ENCODE measurements around the gene RPS2.
"Not testable (repeated sequence)": the region's sequence is repeated elsewhere in the genome, so short reads cannot be mapped to it uniquely, and the experiment has no call there.

Gene RPS2

DNA sequence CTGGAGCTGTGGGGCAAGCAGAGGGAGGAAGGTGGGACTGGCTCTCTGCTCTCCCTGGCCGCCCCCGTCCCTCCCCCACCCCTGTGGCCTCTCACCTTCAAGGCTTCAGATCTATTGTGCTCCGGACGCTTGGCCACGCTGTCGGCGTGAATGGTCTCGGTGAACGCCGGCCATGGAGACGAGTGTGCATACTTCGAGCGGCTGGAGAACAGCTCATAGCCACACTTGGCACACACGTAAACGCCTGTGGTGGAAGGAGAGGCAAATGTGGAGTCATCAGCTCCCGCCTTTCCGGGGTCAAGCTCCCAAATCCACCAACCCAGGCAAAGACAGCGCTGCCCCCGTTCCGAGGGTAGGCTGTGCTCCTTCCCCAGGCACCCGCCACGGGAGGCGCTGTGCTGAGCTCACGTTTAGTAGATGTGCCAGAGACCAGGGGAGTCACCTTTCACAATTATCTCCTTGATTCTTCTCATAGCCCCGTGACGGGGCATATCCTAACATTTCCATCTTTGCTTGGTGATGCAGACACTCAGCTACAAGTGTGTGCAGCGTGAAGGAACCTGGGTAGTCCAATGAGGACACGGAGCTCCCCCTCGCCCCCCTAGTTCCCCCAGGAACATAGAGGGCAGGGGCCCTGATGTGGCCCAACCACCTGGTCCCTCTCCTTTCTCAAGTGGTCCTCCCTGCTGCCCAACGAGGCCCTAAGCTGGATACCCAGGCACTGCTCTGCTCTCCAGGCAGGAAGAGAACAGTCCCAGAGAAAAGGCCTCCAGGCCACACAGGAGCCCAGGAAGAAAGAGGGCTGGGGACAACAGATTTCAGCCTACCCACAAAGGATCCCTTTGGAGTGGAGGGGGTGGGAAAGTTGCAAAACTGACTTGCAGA, 23.2 kb downstream of the RPS2 start:
- DNase-seq, result no peak

DNA sequence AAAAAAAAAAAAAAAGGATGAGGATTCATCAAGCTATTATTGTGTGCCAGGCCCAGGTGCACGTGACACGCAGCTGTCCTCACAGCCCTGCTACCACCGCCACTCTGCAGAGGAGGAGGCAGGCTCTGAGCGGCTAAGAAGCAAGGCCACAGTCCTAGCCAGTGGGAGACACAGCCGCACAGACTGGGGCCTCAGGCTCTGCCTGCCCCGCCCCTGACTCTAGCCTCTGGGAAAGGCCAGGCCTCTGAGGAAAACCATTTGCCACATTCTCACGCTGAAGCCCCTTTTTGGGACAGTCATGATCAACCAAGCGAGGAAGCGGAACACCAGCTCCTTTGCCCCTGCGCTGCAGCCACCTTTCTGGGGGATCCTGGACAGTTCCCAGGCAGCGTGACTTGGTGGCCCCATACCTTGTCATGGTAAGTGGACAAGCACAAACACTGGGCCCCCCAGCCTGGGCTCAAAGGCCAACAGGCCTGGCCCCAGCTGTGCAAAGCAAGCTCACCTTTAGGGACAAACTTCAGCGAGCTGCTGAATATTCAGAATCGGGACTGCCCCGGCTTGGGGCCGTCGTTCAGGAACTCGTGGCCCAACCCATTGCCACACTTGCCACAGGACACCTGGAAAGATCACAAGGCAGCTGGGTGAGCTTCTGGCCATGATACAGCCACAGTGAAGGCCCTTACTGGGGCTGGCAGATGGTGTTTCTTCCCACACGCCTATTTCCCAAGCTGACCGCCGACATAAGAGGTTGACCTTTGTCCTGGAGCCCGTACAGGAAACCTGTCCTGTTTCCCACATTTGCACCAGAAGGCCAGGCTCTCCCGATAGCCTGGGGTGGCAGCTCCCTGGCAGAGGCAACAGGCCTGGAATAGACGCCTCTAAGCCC, 24.1 kb downstream of the RPS2 start:
- DNase-seq, result no peak

DNA sequence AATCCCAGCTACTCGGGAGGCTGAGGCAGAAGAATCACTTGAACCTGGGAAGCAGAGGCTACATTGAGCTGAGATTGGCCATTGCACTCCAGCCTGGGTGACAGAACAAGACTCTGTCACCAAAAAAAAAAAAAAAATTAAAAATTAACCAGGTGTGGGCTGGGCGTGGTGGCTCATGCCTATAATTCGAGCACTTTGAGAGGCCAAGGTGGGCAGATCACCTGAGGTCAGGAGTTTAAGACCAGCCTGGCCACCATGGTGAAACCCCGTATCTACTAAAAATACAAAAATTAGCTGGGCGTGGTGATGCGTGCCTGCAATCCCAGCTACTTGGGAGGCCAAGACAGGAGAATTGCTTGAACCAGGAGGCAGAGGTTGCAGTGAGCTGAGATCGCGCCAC, 24.8 kb downstream of the RPS2 start:
- DNase-seq, result not testable (repeated sequence)

DNA sequence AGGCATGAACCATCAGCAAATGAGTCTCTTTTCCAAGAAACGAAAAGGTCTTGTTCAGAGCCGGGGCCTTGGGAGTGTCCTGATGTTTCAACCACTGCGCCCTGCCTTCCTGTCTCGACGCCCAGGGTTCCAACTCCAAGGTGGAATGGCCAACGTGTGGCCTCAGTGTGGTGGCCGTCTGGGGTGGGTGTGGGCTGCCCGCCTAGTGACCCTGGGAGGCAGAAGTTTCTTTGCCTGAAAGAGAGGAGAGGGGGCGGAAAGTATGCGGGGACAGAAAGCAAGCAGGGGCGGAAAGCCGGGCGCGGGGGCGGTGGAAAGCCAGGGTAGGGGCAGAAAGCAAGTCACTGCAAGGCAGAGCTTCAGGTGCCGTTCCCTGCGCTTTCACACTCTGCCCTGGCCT, 25.7 kb downstream of the RPS2 start:
- no peak for DNase-seq

DNA sequence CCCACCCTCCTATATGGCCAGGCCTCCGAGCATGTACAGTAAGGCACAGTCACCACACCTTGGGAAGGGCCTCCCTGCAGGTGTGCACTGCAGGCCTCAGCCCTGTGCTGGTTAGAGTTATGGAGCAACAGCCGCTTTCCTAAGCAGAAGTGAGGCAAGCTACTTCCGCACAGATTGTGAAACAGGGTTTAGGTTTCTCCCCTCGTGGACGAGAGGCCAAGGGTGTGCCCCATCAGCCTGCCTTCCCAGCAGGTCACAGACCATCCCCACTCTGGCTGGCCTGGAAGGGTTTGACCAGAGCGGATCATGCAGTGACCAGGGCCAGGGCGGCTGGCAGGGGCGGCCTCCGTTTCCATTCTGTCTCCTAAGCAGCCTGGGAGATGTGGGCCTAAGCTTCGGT, 26.3 kb downstream of the RPS2 start:
- DNase-seq, result no peak

DNA sequence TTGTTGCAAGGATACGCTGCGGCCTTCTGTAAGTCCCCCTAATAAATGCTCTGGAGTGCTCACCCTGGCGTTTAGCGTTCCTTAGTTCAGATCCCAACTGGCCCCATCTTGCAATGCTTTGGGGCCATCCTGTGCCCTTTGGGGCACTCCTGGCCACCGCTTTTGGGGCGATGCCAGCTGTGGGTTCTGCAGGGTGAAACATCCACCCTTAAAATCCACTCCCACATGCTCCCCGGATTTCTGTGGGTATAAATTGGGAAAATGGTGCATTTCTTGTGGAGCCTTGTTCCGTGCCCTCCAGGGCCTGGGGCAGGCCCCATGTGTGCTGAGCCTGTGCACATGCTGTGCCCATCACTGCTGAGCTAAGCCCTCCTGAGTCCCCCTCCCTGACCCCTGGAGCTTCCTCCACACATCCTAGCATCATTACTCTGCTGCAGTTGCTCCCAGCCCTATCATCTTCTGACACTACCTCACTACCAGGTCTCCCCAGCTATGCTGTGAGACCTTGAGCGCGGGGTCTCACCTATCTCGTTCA, 27.6 kb downstream of the RPS2 start:
- no peak for DNase-seq

DNA sequence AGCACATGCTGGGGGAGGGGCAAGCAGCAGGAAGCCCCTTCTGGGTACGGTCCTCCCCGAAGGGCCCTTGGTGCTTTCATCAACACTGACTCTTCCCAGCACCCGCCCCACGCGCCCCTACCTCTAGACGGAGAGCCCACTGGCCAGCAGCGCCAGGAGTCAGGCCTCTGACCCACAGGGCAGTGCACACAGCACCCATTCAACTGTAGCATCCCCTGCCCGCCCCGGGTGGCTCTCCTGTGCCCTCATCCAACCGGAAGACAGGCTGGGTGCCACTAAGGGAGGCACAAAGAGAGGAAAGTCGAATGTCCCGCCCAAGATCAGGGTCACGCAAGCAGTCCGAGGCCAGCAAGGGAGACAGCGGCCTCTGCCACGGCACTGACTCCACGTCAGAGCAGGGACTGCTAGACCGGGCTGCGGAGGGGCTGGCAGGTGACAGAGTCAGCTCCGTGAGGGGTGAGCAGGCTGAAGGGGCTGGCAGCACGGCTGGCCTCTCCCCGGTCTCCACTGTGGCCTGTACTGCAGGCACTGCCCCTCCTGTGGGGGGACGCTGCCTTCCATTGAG, 31.4 kb downstream of the RPS2 start:
- DNase-seq, result no peak

DNA sequence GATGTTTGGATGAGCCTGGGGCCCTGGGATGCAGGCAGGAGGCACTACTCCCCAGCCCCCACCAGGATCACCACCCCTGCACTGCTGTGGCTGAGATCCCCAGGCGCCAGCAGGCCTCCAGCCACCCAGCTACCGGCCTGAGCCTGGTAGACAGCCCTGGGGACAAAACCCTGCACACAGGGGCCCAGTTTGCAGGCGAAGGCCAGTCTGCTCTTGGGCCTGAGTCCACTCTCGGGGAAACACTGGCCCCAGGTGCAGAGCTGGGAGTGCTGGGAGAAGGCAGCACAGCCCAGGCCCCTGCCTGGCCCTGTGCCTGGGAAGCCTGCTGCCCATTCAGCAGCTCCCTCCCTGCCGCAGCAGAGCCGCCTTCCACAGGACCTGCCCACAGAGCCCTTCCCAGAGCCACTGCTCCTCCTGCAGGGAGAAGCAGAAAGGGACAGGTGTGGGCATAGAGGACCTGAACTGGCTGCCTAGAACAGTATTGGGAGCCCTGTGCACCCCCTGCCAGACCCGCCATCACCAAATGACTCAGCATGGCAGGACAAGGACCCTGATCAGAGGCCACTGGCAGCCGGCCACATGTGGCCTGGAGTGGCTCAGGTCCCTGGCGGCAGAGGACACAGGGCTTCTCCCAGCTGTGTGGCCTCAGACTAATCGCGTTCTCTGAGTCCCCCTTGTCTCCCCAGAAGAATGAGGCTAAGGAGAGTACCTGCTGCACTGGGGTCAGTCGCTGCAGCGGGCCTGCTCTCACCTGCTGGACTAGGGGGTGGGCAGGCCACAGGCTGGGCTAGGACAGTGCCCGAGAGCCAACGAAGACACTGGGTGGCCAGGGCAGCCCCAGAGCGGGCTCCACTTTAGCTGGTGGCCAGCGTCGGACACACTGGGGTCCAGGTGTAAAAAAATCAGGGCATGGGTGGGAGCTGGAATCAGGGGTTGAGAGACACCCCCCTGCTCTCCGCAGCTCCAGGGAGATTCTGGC, 32.3 kb downstream of the RPS2 start:
- peak; percentile 58 for DNase-seq

DNA sequence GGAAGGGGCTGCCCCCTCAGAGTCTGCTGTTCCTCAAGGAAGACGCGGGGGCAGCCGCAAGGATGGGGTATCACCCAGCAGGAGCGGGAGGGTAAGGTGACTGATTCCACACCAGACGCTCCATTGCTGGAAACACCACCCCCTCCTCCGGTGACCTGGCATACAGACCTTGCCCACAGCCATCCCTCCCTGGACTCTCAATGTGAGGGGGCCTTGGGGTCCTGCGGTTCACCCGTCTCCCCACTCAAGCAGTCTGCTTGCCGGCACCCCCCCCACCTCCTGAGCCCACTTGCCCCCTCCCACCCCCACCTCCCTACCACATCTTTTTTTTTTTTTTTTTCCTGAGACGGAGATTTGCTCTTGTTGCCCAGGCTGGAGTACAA, 34.3 kb downstream of the RPS2 start:
- no peak for DNase-seq

DNA sequence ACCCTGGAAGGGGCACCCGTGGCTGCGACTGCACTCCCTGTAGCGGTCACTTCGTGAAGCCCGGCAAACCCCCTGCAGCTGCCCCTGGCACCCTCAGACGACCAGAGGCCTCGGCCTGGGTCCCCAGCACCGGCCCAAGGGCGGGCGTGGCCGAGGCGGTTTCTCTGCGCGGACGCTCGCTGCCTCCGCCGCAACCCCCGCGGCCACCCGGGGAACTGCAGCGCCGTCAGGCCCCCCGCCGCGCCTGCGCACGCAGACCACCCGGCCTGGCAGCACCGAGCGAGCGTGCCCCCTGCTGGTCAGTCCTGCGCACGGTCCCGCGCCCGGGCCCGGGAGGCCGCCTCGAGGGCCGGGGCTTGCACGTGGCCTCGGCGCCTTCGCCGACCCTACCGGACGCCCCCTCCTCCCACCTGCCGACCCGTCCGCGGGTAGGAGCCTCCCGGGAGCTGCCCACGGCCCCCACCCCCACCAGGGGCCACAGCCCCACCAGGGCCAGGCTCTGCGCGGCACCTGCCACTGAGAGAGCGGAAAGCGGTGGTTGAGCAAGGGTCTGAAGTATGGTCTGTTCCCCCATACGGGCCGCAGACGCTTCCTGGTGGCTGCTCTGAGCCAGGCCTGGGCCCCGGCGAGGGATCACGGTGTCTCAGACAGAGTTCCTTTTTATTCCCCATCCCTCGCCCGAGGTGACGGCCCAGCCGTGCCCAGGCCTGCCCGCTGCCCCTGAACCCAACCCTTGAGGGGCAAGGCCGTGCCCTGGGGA, 34.9 kb downstream of the RPS2 start:
- DNase-seq, result peak; percentile 58

DNA sequence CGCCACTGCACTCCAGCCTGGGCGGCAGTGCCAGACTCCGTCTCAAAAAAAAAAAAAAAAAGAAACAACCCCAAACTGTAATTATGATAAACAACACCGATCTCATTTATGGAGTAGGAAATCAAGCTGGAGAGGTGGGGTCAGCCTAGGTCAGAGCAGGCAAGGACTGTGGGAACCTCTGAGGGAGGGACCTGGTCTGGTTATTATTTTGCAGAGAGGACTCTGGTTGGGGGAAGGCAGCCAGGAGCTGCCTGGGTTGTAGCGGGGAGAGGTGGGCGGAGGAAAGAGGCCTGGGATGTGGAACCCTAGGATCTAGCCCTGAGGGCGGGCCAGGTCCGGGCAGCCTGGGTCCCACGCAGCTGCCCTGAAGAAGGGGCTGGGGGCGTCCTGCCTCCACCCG, 35.5 kb downstream of the RPS2 start:
- no peak for DNase-seq

DNA sequence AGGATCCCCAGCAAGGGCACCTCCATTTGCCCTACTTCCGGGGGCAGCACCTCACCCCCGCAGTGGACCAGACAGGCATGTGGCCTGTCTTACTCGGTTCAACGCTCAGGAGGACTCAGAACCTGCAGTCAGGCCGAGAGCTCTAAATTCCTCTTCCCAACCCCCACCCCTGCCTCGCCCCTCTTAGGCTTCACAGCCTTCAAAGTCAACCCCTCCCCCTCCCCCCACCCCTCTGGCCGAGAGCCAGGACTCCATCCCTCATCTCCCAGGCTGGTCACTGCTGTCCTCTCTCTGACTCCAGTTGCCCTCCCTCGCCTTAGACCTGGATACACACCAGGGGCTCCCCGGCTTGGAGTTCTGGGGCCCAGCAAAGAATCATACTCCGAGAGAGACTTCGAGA, 38.4 kb downstream of the RPS2 start:
- no peak for DNase-seq

DNA sequence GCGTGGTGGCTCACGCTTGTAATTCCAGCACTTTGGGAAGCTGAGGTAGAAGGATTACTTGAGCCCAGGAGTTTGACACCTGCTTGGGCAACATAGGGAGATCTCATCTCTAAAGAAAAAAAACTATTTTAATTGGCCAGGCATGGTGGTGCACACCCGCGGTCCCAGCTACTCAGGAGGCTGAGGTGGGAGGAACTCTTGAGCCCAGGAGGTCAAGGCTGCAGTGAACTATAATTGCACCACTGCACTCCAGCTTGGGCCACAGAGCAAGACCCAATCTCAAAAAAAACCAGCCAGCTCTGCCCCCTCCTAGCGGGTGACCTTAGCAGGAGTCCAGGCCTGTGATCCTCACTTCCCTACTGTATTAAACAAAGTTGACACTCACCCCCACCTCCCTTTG, 40.5 kb downstream of the RPS2 start:
- no peak for DNase-seq

DNA sequence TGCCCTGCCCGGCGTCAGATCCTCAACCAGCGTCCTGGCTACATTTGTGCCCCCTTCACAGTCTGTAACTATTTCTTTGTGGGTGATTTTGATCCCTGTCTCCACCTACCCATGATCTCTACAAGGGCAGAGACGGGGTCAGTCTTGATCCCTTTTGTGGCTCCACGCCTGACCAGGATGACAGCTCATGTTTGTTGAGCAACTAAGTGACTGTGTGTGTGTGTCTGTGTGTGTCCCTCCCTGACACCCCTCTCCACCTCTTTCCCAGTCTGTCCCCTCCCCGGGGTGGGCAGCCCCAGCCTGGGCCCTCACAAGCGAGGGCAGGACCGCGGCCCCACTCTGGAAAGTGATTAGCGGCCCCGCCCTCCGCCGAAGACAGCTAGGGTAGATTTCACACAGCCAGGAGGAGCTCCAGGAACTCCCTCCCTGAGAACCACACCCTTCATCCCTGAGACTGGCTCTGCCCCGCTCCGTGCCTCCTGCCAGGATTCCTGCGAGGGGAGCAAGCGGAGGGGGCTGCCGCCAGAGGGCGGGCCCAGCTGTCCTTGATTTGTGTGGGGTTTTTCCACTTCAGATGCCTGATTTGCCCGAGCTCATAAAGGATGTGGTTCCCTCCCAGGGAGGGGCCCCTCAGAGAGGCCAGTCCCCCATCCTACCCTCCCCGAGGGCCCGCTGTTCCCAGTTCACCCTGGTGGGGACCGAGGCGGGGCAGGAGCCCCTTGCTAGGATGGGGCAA, 41.2 kb downstream of the RPS2 start:
- peak; percentile 73 for DNase-seq

DNA sequence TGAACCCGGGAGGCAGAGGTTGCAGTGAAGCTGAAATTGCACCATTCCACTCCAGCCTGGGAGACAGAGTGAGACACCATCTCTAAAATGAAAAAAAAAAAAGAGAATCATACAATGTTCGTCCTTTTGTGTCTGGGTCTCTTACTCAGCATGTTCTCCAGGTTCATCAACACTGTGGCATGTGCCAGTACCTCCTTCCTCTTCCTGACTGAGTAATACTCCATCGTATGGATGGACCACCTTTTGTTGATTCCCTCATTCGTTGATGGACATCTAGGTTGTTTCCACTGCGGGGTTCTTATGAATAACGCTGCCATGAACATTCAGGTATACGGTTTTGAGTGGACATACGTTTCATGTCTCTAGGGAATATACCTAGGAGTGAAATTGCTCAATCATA, 42.3 kb downstream of the RPS2 start:
- no peak for DNase-seq

DNA sequence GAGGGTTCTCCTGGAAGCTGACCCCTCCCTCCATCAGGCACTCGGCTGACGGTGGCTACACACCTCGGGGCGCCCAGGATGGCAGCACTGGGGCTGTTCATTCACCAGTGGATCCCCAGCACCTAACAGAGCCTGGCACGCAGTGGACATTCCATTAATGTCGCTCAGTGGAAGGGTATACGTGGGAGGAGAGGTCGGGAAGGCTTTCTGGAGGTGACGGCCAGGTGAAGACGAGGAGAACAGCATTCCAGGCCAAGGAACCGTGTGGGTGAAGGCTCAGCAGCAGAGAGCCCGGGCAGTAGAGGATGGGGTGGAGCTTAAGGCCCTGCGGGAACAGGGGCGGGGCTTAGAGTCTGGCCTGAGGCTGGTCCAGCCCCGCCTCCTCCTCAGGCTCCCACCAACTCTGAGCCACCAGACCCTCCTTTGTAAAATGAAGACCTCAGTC, 43.9 kb downstream of the RPS2 start:
- peak; percentile 10 for DNase-seq

DNA sequence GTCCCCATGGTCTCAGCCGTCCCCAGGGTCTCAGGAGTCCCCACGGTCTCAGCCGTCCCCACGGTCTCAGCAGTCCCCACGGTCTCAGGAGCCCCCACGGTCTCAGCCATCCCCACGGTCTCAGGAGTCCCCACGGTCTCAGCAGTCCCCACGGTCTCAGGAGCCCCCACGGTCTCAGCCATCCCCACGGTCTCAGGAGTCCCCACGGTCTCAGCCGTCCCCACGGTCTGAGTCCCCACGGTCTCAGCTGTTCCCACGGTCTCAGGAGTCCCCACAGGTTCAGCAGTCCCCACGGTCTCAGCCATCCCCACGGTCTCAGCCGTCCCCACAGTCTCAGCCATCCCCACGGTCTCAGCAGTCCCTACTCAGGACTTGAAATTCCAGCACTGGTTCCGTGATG, 44.5 kb downstream of the RPS2 start:
- DNase-seq, result not testable (repeated sequence)

DNA sequence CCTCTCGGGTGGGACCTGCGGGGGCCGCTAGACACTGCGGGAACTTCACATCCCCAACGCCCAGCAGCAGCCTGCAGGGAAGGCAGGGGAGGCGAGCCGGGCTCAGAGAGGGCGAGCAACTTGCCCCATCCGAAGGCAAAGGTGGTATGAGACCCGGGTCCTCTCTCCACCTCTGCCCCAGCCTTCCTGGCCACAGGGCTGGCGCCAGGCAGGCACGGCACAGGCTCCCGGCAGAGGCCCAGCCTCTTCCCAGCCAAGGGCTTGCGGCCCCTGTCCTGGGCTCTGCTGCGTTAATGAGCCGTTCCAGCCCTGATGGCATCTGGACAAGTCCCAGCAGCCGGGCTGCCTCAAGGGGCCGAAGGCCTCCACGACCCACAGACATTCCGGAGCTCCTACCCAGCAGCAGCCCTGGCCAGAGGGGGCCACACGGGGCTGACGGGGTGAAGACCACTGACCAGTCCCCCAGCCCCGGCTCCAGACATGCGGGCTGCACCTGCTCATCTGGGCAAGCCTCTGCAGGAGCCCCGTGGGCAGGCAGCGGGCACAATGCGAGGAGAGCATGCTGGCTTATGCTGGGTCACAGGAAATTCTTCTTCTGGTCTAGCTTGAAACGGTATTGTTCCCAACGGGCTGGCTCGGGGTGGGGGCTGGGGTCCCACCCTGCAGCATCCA, 45.2 kb downstream of the RPS2 start:
- no peak for DNase-seq

DNA sequence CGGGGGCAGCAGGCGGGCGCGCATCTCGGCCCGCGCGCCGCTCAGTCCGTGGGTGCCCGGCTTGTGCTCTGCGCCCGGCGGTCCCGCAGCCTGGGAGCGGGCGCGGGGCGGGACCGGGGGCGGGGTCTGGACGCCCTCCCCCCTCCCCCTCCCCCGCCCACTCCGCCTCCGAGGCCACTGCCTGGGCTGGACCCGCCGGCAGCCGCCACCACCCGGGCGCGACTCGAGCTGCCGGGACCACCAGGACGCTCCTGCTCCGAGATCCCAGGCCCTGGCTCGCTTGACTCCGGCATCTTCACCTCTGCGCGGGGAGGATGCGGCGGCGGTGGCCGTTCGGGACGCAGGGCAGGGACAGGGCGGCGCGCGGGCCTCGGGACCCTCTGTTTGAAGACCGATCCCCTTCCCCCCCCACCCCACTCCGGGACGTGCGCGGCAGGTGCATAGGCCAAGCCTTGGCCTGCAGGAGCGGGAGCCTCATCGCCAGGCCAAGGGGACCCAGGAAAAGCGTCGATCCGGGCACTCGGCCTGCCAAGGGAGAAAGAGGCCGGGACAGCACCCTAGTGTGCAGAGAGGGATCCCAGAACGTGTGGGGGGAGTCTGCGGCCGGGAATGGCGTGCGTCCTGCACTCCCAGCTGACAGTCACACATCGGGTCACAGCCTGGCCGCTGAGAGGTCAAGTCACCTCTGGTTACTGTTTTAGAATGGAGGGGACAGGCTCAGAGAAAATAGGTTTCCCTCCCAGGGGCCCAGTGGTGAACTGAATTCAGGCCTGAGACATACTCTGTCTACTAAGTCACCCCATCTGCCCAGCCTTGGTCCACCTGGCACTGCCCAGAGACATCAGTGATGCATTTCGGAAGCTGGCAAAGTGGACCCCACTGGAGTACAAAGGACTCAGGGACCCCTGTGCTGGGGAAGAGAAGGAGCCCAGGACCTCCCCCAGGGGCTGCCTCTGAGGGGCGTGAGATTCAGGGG, 46.0 kb downstream of the RPS2 start, which contains the start of gene HS3ST6:
Gene HS3ST6 (minus strand): TSS at position 65 of the 976 bp plus-strand sequence. CDS start 92 bp downstream, outside the sequence.
- no peak for DNase-seq
